ENCODE data around the gene ANKRD23.
"Not testable (repeated sequence)": the region's sequence is repeated elsewhere in the genome, so short reads cannot be mapped to it uniquely, and the experiment has no call there.

ANKRD23 gene

GRCh38 chr2:96819128-96819875, 24.5 kb downstream of the ANKRD23 start:
- DNase-seq (ENCODE audit: extremely low read depth in 1 of 2, low read depth in 1 of 2) = no peak

- no peak for DNase-seq (ENCODE audit: extremely low read depth in 1 of 2, low read depth in 1 of 2)
Measured at GRCh38 chr2:96817882-96818281, 25.9 kb downstream of the ANKRD23 start.

- no peak for DNase-seq (ENCODE audit: extremely low read depth in 1 of 2, low read depth in 1 of 2)
Measured at GRCh38 chr2:96816836-96817702, 26.8 kb downstream of the ANKRD23 start.

GRCh38 chr2:96816127-96816835, 27.5 kb downstream of the ANKRD23 start, which contains the start of gene CNNM3:
CNNM3 (plus strand) TSS chr2:96816268; CDS start chr2:96816278, 10 bp downstream.
- DNase-seq (ENCODE audit: extremely low read depth in 1 of 2, low read depth in 1 of 2) = peak; percentile 93 to 95

DNA sequence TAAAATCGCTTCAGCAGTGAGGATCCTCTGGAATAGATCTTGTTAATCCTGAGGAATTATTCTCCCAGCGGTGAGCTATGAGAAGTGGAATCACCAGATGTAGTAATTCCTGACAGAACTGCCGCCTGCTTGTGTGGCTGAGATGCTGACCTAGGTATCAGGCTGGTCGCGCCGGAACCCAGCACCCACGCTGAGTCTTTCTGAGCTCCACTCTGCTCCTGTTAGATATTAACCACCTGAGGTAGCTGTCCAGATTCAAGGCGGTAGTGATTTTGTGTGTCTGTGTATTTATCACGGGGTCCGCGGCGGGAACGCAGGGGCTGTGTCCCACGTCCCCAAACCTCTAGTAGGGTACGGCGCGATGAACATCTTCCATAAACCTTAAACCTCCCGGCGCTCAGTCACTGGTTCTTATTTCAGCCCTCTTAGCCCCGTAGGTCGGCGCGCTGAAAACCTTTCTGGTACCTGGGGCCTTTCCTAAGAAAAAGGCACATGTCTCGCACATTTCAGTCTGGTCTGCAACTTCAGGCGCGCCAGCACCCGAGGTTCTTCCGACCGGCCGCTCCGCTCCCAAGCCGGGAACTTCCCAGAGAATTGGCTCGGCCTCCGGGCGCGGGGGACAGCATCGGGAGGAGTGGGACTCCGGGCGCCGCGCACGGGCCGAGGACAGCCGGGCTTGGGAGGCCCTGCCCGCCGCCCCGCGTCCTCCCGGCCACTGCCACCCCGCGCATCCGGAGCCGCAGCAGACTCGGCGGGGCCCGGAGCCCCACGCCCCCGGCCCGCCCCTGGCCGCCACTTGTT, 28.3 kb downstream of the ANKRD23 start:
- DNase-seq (ENCODE audit: extremely low read depth in 1 of 2, low read depth in 1 of 2) = no peak

- DNase-seq (ENCODE audit: extremely low read depth in 1 of 2, low read depth in 1 of 2) = no peak
Measured at GRCh38 chr2:96813656-96814055, 30.2 kb downstream of the ANKRD23 start.

DNA sequence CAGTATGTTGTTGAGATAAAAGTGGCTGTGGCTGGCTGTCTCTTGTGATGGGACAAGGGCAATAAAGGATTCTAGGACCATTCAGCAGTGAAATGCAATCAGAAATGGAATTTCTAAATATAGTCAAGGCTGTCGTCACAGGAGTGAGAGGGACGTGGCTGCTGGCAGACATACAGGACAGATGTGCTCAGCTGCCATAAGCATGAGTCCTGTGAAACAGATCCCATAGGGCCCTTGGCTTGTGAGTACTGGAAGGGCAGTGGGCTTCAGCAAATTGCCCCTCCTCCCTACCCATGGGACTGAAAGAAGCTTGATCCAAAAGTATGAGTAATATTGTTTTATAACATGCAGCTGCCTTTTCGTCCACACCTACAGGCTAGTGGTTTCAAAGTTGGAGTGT, 31.9 kb downstream of the ANKRD23 start:
- DNase-seq (ENCODE audit: extremely low read depth in 1 of 2, low read depth in 1 of 2) = no peak

GRCh38 chr2:96810783-96811192, 33.0 kb downstream of the ANKRD23 start:
- DNase-seq (ENCODE audit: extremely low read depth in 1 of 2, low read depth in 1 of 2) = no peak

- DNase-seq (ENCODE audit: extremely low read depth in 1 of 2, low read depth in 1 of 2) = no peak
Measured at GRCh38 chr2:96809951-96810782, 33.7 kb downstream of the ANKRD23 start.

DNA sequence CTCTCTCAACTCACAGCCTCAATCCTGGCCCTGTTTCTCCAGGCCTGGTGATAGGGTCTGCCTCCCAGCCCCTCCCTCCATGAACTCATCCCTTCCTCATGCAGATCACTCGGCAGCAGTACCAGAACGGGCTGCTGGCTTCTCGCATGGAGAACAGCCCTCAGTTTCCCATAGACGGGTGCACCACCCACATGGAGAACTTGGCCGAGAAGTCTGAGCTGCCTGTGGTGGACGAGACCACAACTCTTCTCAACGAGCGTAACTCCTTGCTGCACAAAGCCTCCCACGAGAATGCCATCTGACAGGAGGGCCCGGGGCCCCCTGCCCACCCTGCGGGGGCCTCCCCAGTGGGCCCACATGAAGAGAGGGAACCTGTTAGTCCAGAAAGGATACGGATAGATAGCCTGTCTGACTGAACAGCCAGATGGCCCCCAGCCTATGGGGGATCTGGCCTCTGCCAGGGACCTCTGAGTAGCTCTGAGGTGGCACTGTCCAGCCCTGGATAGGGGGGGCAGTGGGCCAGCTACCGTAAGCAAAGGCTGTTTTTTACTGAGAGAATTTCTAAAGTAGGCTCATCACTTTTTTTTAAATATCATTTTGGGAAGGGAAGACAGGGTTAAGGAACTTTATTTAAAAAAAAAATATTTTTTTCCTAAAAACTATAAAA, 34.5 kb downstream of the ANKRD23 start:
- DNase-seq (ENCODE audit: extremely low read depth in 1 of 2, low read depth in 1 of 2) = no peak

DNA sequence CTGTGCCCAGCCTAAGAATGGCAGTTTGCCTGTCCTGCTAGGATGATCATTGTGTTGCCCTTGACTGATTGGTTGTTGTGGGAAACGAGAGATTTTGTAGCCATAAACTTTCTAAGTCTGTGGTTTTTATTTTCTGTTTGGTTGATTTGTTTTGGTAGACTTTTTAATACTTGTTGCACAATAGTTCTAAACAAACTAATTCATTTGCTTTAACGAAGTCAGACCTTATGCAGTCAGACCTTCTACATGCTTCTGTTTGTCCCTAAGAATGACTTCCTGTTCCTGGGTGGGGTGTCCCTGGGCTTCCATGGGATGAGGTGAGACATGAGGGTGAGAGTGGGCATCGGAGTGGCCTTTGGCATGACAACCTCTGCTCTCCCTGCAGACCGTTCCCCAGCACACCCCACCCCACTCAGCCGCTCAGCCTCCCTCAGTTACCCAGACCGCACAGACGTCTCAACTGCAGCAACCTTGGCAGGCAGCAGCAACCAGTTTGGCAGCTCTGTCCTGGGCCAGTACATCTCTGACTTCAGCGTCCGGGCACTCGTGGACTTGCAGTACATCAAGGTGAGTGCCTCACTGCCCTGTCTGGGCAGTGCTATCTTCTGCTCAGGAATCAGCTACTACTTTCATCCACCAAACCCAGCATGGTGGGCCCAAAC, 35.5 kb downstream of the ANKRD23 start:
- DNase-seq (ENCODE audit: extremely low read depth in 1 of 2, low read depth in 1 of 2) = no peak

GRCh38 chr2:96807127-96807471, 36.7 kb downstream of the ANKRD23 start:
- no peak for DNase-seq (ENCODE audit: extremely low read depth in 1 of 2, low read depth in 1 of 2)

- no peak for DNase-seq (ENCODE audit: extremely low read depth in 1 of 2, low read depth in 1 of 2)
Measured at GRCh38 chr2:96806468-96807126, 37.2 kb downstream of the ANKRD23 start.

DNA sequence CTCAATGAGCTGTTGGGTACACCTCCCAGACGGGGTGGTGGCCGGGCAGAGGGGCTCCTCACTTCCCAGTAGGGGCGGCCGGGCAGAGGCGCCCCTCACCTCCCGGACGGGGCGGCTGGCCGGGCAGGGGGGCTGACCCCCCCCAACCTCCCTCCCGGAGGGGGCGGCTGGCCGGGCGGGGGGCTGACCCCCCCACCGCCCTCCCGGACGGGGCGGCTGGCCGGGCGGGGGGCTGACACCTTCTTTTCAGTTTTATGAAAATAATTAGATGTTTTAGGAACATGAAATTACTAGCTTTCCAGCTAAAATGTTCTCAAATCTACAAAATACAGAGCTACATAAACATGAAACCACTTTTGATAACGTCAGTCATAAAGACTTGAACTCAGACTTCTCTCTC, 37.9 kb downstream of the ANKRD23 start:
- DNase-seq (ENCODE audit: extremely low read depth in 1 of 2, low read depth in 1 of 2) = not testable (repeated sequence)

- no peak for DNase-seq (ENCODE audit: extremely low read depth in 1 of 2, low read depth in 1 of 2)
Measured at GRCh38 chr2:96804986-96805385, 38.8 kb downstream of the ANKRD23 start.

DNA sequence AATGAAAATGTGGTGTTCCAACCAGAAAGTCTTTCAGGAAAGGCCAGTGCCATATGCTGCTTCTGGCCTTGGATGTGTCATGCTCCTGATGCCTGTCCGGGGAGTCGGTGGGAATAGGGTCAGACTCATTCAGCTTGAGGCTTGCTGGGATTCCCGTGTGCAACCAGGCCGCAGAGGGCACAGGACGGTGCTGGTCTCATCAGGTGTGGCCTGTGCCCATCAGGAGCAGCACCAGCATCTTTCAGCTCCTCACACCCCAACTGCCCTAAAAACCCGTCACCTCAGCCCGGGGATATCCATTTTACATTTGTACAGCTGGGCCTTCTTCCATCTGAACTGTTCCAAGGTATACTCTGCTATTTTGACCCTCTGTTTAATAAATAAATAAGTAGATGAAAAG, 41.1 kb downstream of the ANKRD23 start:
- no peak for DNase-seq (ENCODE audit: extremely low read depth in 1 of 2, low read depth in 1 of 2)

GRCh38 chr2:96801786-96802595, 41.8 kb downstream of the ANKRD23 start:
- no peak for DNase-seq (ENCODE audit: extremely low read depth in 1 of 2, low read depth in 1 of 2)

All from stimulated activated CD8-positive, alpha-beta memory T cell treated with anti-CD3 and anti-CD28 coated beads, Interleukin-7, amount 100 ng/mL, for 48 hours (primary cell).